Measurements from ENCODE around the gene FLOT1. TPM values are rescaled to one million over a fixed set of nuclear protein-coding genes. Genes with fewer than 3 reads are reported as not detected.

FLOT1 gene
- total and polyA plus RNA-seq, 2 donors (not counting 3 experiments of a cell fraction or from before 2014, with no cell fraction given), result 141 to 154 TPM

DNA sequence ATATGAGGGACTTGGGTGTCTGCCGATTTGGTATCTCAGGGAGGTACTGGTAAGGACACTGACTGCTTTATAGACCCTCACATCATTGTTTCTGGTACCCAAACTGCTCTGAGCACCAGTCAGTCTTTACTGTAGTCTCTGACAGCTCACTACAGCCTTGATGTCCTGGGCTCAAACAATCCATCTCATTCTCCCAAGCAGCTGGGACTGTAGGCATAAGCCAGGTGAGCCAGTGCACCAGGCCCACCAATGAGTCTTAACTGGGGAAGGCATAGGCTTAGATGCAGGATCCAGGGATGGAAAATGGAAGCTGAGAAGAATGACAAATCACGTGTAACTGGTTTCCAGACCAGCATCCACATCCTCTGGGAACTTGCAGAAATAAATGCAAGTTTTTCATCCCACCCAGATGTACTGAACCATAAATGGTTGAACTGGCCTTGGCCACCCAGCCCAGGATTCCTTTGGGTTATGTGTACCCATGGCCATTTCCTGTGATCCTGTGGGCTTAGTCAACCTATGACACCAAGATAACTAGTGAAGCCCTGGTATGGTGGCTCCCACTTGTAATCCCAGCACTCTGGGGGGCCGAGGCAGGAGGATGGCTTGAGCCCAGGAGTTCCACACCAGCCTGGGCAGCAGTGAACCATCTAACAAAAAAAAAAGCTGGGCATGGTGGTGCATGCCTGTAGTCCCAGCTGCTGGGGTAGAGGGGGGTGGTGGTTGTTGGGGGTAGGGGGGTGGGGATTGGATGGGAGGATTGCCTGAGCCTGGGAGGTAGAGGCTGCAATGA, 16.6 kb downstream of the FLOT1 start:
- Histone ChIP-seq H3K4me2 (ENCODE audit: insufficient read depth, low read length) (no peak overlapping the region), H3K27ac (ENCODE audit: insufficient read depth, low read depth, low read length) (no peak overlapping the region), H3K9ac (replicated peaks; ENCODE audit: extremely low read depth, insufficient read depth, low read length) (no peak overlapping the region), H4K20me1 (replicated peaks; ENCODE audit: control insufficient read depth, extremely low read depth, insufficient read depth, low read length) (peaks cover 7% of the 10 kb centered on the region), H3K9me3 (replicated peaks; ENCODE audit: control insufficient read depth, insufficient read depth, low read length) (no peaks in the 10 kb centered on the region), H3K79me2 (ENCODE audit: control insufficient read depth, insufficient read depth, low read length) (peaks cover 42% of the 10 kb centered on the region), H3K9me1 (replicated peaks; ENCODE audit: control insufficient read depth, extremely low read depth, insufficient read depth, low read length) (no peaks in the 10 kb centered on the region), H3K4me3 (replicated peaks in 1 of 3; ENCODE audit: insufficient read depth in 1 of 3, low read depth in 1 of 3, low read length in 3 of 3) (no peak overlapping the region), H3K36me3 (ENCODE audit: control insufficient read depth in 2 of 2, extremely low read depth in 1 of 2, insufficient read depth in 2 of 2, low read length in 2 of 2) (peaks cover 16 to 37% of the 10 kb centered on the region in 2 experiments), H2AFZ (ENCODE audit: low read depth, low read length) (no peak overlapping the region), H3K27me3 (ENCODE audit: control insufficient read depth in 2 of 2, insufficient read depth in 2 of 2, low read length in 2 of 2) (no peaks in the 10 kb centered on the region), H3K4me1 (ENCODE audit: control insufficient read depth, extremely low read depth, insufficient read depth, low read length) (peaks cover 23% of the 10 kb centered on the region)
- no TSS peak for BruUV-seq (replicated peaks)
- DNase-seq (ENCODE audit: low read depth, low spot score), result peak; percentile 26
- POLR2A ChIA-PET, result interaction anchor here (0.5 kb wide), 1 partner anchor 111 kb away, joined by 3 read pairs; no protein-coding TSS in a partner anchor
- peak; percentile 84 for FAIRE-seq
- dilution Hi-C loops (cut with MboI; ENCODE audit: extremely low pct_ligation_motif_present, low sequenced_read_pairs) (loop anchor here (25.0 kb wide), 1 partner anchor 161 kb away; the partner anchor contains the start of gene DDR1), intact Hi-C loops (cut with micrococcal nuclease) (no loop called here)
- CTCF ChIA-PET, result interaction anchor here (3.7 to 9.2 kb wide), 2 partner anchors 45 to 362 kb away, joined by 18 to 296 read pairs; no protein-coding TSS in a partner anchor
- TF ChIP-seq POLR2AphosphoS5 (IDR thresholded peaks at IDR 0.05; ENCODE audit: insufficient read depth, low read depth, low read length) (peak; percentile 88), POLR2A (IDR thresholded peaks at IDR 0.05; ENCODE audit: low read depth, low read length) (peak; percentile 59), EZH2 (IDR thresholded peaks at IDR 0.05; ENCODE audit: borderline replicate concordance, low read depth, low read length, severe bottlenecking) (no peak), GATA2 (IDR thresholded peaks at IDR 0.05; ENCODE audit: insufficient read depth, insufficient read length, low read depth, low read length) (no peak)

DNA sequence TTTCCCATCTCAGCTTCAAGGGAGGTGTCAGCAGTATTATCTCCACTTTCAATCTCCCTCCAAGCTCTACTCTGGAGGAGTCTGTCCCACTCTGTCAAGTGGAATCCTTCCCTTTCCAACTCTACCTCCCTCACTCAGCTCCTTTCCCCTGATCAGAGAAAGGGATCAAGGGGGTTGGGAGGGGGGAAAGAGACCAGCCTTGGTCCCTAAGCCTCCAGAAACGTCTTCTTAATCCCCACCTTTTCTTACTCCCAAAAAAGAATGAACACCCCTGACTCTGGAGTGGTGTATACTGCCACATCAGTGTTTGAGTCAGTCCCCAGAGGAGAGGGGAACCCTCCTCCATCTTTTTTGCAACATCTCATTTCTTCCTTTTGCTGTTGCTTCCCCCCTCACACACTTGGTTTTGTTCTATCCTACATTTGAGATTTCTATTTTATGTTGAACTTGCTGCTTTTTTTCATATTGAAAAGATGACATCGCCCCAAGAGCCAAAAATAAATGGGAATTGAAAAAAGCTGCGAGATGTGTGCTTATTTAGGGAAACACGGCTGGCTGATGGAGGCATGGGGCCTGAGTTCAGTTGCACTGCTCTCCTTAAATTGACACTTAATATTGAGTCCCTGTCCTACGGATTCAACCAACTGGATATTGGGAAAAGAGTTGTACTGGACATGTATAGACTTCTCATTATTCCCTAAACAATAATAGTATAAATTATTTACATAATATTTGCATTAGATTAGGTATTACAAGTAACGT, 17.4 kb downstream of the FLOT1 start:
- ChIA-PET POLR2A (interaction anchor here (0.5 to 0.6 kb wide), 2 partner anchors 50 to 110 kb away, joined by 3 read pairs; no protein-coding TSS in a partner anchor), CTCF (interaction anchor here (0.8 to 9.2 kb wide), 5 partner anchors 40 to 362 kb away, joined by 3 to 296 read pairs (median 4); no protein-coding TSS in a partner anchor)
- no peak overlapping the region for H3K27ac ChIP-seq (ENCODE audit: insufficient read depth, low read depth, low read length)
- DNase-seq (ENCODE audit: low read depth, low spot score), result no peak
- H3K9me1 ChIP-seq (replicated peaks; ENCODE audit: control insufficient read depth, extremely low read depth, insufficient read depth, low read length), result no peaks in the 10 kb centered on the region
- H4K20me1 ChIP-seq (replicated peaks; ENCODE audit: control insufficient read depth, extremely low read depth, insufficient read depth, low read length), result peaks cover 7% of the 10 kb centered on the region
- dilution Hi-C loops (cut with MboI; ENCODE audit: extremely low pct_ligation_motif_present, low sequenced_read_pairs) (loop anchor here (25.0 kb wide), 1 partner anchor 162 kb away; the partner anchor contains the start of gene DDR1), intact Hi-C loops (cut with micrococcal nuclease) (no loop called here)
- no peaks in the 10 kb centered on the region for H3K27me3 ChIP-seq (ENCODE audit: control insufficient read depth in 2 of 2, insufficient read depth in 2 of 2, low read length in 2 of 2)
- no peak overlapping the region for H2AFZ ChIP-seq (ENCODE audit: low read depth, low read length)
- peaks cover 50% of the 10 kb centered on the region for H3K79me2 ChIP-seq (ENCODE audit: control insufficient read depth, insufficient read depth, low read length)
- no peaks in the 10 kb centered on the region for H3K9me3 ChIP-seq (replicated peaks; ENCODE audit: control insufficient read depth, insufficient read depth, low read length)
- H3K4me3 ChIP-seq (replicated peaks in 1 of 3; ENCODE audit: insufficient read depth in 1 of 3, low read depth in 1 of 3, low read length in 3 of 3), result no peak overlapping the region
- peaks cover 21% of the 10 kb centered on the region for H3K4me1 ChIP-seq (ENCODE audit: control insufficient read depth, extremely low read depth, insufficient read depth, low read length)
- TF ChIP-seq POLR2AphosphoS5 (IDR thresholded peaks at IDR 0.05; ENCODE audit: insufficient read depth, low read depth, low read length) (peak; percentile 49), GATA2 (IDR thresholded peaks at IDR 0.05; ENCODE audit: insufficient read depth, insufficient read length, low read depth, low read length) (peak; percentile 30), FOS (IDR thresholded peaks at IDR 0.05; ENCODE audit: borderline replicate concordance, insufficient read depth, low read length) (no peak)
- no TSS peak for BruUV-seq (replicated peaks)
- peak; percentile 24 for FAIRE-seq
- H3K9ac ChIP-seq (replicated peaks; ENCODE audit: extremely low read depth, insufficient read depth, low read length), result no peak overlapping the region
- H3K4me2 ChIP-seq (ENCODE audit: insufficient read depth, low read length), result no peak overlapping the region
- H3K36me3 ChIP-seq (ENCODE audit: control insufficient read depth in 2 of 2, extremely low read depth in 1 of 2, insufficient read depth in 2 of 2, low read length in 2 of 2), result peaks cover 16 to 35% of the 10 kb centered on the region in 2 experiments
